ENCODE results near the gene DOCK11. TPM values are rescaled to one million over a fixed set of nuclear protein-coding genes. Genes with fewer than 3 reads are reported as not detected.

DOCK11 gene
- total RNA-seq, 2 donors from 2014 or later = 5.2 to 7.9 TPM

DNA sequence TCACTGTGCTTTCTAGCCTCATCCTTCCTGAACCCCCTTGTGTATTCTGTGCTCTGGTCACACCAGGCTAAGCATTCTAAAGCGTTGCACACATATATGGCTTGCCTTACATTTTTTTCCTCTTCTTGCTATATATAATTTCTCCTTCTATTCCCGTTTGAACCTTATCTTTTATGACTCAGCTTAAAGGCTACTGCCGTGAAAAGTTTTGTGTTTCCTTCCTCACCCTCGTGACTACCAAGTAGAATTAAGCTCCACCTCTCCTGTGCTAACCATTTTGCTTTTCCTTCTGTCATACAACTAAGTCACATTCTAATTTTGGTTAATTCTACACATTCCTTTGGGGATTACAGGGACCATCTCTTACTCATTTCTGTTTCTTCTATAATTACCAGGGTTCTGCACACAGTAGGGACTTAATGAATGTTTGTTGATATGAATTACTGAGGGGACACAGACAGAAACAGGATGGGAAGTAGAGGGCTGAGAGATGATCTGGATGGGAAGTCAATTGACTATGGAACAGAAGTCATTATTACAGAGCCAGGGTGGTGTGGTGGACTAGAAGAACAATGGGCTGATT is 67.1 kb downstream of the DOCK11 start:
- H3K4me1 ChIP-seq = no peaks in the 10 kb centered on the region
- H3K9me3 ChIP-seq = no peaks in the 10 kb centered on the region
- no peak overlapping the region for H3K4me3 ChIP-seq
- no peaks in the 10 kb centered on the region for H3K27me3 ChIP-seq
- DNase-seq (ENCODE audit: low spot score) = no peak
- no peaks in the 10 kb centered on the region for H3K36me3 ChIP-seq
- TF ChIP-seq CTCF (IDR thresholded peaks at IDR 0.05) = no peak
- no peak overlapping the region for H3K27ac ChIP-seq

DNA sequence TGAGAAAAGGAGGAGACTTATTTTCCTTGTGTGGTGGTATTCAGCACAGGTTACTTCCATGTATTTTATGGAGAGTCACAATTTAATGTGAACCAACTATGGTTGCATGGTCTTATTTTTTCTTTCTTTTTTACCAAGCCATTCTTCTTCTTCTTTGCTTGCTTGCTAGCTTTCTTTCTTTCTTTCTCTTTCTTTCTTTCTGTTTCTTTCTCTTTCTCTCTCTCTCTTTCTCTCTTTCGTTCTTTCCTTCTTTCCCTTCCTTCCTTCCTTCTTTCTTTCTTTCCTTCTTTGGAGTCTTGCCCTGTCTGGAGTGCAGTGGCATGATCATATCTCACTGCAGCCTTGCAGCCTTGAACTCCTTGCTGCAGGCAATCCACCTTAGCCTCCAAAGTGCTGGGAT is 68.9 kb downstream of the DOCK11 start:
- H3K27ac ChIP-seq = no peak overlapping the region
- DNase-seq (ENCODE audit: low spot score) = no peak
- no peak for TF ChIP-seq CTCF (IDR thresholded peaks at IDR 0.05)
- no peak overlapping the region for H3K4me3 ChIP-seq
- no peaks in the 10 kb centered on the region for H3K27me3 ChIP-seq
- H3K4me1 ChIP-seq = no peaks in the 10 kb centered on the region
- no peaks in the 10 kb centered on the region for H3K36me3 ChIP-seq
- no peaks in the 10 kb centered on the region for H3K9me3 ChIP-seq

GRCh38 chrX:118565853-118566252 is 70.2 kb downstream of the DOCK11 start:
- DNase-seq (ENCODE audit: low spot score) = no peak
- TF ChIP-seq CTCF (IDR thresholded peaks at IDR 0.05) = no peak
- H3K4me3 ChIP-seq = no peak overlapping the region
- no peaks in the 10 kb centered on the region for H3K4me1 ChIP-seq
- H3K9me3 ChIP-seq = no peaks in the 10 kb centered on the region
- no peaks in the 10 kb centered on the region for H3K27me3 ChIP-seq
- no peak overlapping the region for H3K27ac ChIP-seq
- no peaks in the 10 kb centered on the region for H3K36me3 ChIP-seq

DNA sequence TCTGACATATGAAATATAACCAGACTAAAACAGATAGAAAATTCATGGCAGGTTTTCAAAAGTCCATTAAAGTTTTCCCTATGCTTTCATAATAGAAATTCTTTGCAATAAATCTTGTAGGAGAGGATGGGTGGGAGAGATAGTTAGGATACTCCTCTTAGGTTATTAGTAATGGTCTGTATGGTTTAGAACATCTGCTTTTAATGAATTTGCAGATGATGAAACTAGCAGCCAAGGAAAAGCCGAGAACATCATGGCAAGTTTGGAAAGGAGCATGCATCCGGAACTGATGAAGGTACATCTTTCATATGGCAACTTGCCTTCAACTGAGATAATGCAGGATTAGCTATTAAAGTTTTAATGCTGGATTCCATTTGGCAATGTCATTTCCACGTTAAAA is 70.7 kb downstream of the DOCK11 start:
- no peak for DNase-seq (ENCODE audit: low spot score)
- H3K27me3 ChIP-seq = no peaks in the 10 kb centered on the region
- H3K4me3 ChIP-seq = no peak overlapping the region
- H3K4me1 ChIP-seq = no peaks in the 10 kb centered on the region
- no peaks in the 10 kb centered on the region for H3K9me3 ChIP-seq
- H3K36me3 ChIP-seq = no peaks in the 10 kb centered on the region
- no peak for TF ChIP-seq CTCF (IDR thresholded peaks at IDR 0.05)
- no peak overlapping the region for H3K27ac ChIP-seq

- no peak for TF ChIP-seq CTCF (IDR thresholded peaks at IDR 0.05)
- no peaks in the 10 kb centered on the region for H3K9me3 ChIP-seq
- no peaks in the 10 kb centered on the region for H3K36me3 ChIP-seq
- no peak for DNase-seq (ENCODE audit: low spot score)
- H3K27me3 ChIP-seq = no peaks in the 10 kb centered on the region
- H3K27ac ChIP-seq = no peak overlapping the region
- H3K4me3 ChIP-seq = no peak overlapping the region
- no peaks in the 10 kb centered on the region for H3K4me1 ChIP-seq
These were observed 74.1 kb downstream of the DOCK11 start for GRCh38 chrX:118569676-118570075.

- TF ChIP-seq CTCF (IDR thresholded peaks at IDR 0.05) = no peak
- no peak for DNase-seq (ENCODE audit: low spot score)
- H3K27ac ChIP-seq = no peak overlapping the region
- no peaks in the 10 kb centered on the region for H3K4me1 ChIP-seq
- H3K9me3 ChIP-seq = no peaks in the 10 kb centered on the region
- H3K27me3 ChIP-seq = no peaks in the 10 kb centered on the region
- no peak overlapping the region for H3K4me3 ChIP-seq
- H3K36me3 ChIP-seq = no peaks in the 10 kb centered on the region
These were observed 74.6 kb downstream of the DOCK11 start for GRCh38 chrX:118570209-118570608.

Data from right atrium auricular region (tissue), 2 donors.